ENCODE data around the gene FOXP1.
A peak's percentile ranks its signal among the peaks of the same experiment; 100 is the strongest.

FOXP1 gene

GRCh38 chr3:71070497-71071463, 512.7 kb downstream of the FOXP1 start:
- no peak for DNase-seq
- Histone ChIP-seq H3K27me3 (ENCODE audit: insufficient read depth, low read depth, severe bottlenecking) (peaks cover under 1% of the 10 kb centered on the region), H3K4me3 (ENCODE audit: low read depth, low read length) (no peak overlapping the region), H3K9me3 (ENCODE audit: severe bottlenecking) (no peaks in the 10 kb centered on the region), H3K27ac (no peak overlapping the region), H3K36me3 (no peaks in the 10 kb centered on the region)
- TF ChIP-seq CTCF (IDR thresholded peaks at IDR 0.05; ENCODE audit: low read depth, low read length): no peak

- TF ChIP-seq CTCF (IDR thresholded peaks at IDR 0.05; ENCODE audit: low read depth, low read length): peak; percentile 32; the same call in 1 of the 2 replicates
- Histone ChIP-seq H3K36me3 (no peaks in the 10 kb centered on the region), H3K9me3 (ENCODE audit: severe bottlenecking) (no peaks in the 10 kb centered on the region), H3K4me3 (ENCODE audit: low read depth, low read length) (no peak overlapping the region), H3K27me3 (ENCODE audit: insufficient read depth, low read depth, severe bottlenecking) (peaks cover 8% of the 10 kb centered on the region), H3K27ac (no peak overlapping the region)
- peak; percentile 31 for DNase-seq
These were observed 513.7 kb downstream of the FOXP1 start for GRCh38 chr3:71069797-71070196.

GRCh38 chr3:71067977-71068654, 515.4 kb downstream of the FOXP1 start:
- no peak for TF ChIP-seq CTCF (IDR thresholded peaks at IDR 0.05; ENCODE audit: low read depth, low read length)
- H3K9me3 ChIP-seq (ENCODE audit: severe bottlenecking): no peaks in the 10 kb centered on the region
- no peak overlapping the region for H3K4me3 ChIP-seq (ENCODE audit: low read depth, low read length)
- DNase-seq: no peak
- H3K27me3 ChIP-seq (ENCODE audit: insufficient read depth, low read depth, severe bottlenecking): peaks cover 10% of the 10 kb centered on the region
- no peaks in the 10 kb centered on the region for H3K36me3 ChIP-seq
- H3K27ac ChIP-seq: no peak overlapping the region

GRCh38 chr3:71066849-71067261, 516.7 kb downstream of the FOXP1 start:
- H3K4me3 ChIP-seq (ENCODE audit: low read depth, low read length): no peak overlapping the region
- H3K27ac ChIP-seq: no peak overlapping the region
- DNase-seq: no peak
- TF ChIP-seq CTCF (IDR thresholded peaks at IDR 0.05; ENCODE audit: low read depth, low read length): no peak
- no peaks in the 10 kb centered on the region for H3K36me3 ChIP-seq
- H3K9me3 ChIP-seq (ENCODE audit: severe bottlenecking): no peaks in the 10 kb centered on the region
- peaks cover 10% of the 10 kb centered on the region for H3K27me3 ChIP-seq (ENCODE audit: insufficient read depth, low read depth, severe bottlenecking)

GRCh38 chr3:71066356-71066755, 517.2 kb downstream of the FOXP1 start:
- H3K9me3 ChIP-seq (ENCODE audit: severe bottlenecking): no peaks in the 10 kb centered on the region
- no peak for DNase-seq
- no peak for TF ChIP-seq CTCF (IDR thresholded peaks at IDR 0.05; ENCODE audit: low read depth, low read length)
- no peak overlapping the region for H3K4me3 ChIP-seq (ENCODE audit: low read depth, low read length)
- no peak overlapping the region for H3K27ac ChIP-seq
- no peaks in the 10 kb centered on the region for H3K36me3 ChIP-seq
- peaks cover 10% of the 10 kb centered on the region for H3K27me3 ChIP-seq (ENCODE audit: insufficient read depth, low read depth, severe bottlenecking)

Data from WERI-Rb-1 (cell line).